Memory B cell (primary cell): Measurements from ENCODE around the gene ZNF516.
A peak's percentile ranks its signal among the peaks of the same experiment; 100 is the strongest.

Experiments used
- ATAC-seq: fragments of 150-1000 bp; cut with Tn5 transposase; 2 replicates; pipeline ENCODE4 v1.10.0; 2021; ENCODE audit warnings: low read depth, mild to moderate bottlenecking, moderate library complexity
- DNase-seq, 2 donors: peaks; one replicate each; pipeline ENCODE4 v3.0.0; 2022; ENCODE audit warnings: low spot score in 2 of 2
- H3K27ac Mint-ChIP-seq: one replicate; pipeline ENCODE4 v1.8.0; 2022; ENCODE audit warnings: mild to moderate bottlenecking, moderate library complexity, mixed read lengths
- H3K27me3 Mint-ChIP-seq: one replicate; pipeline ENCODE4 v1.8.0; 2022; ENCODE audit warnings: mixed read lengths
- H3K36me3 Mint-ChIP-seq: one replicate; pipeline ENCODE4 v1.8.0; 2022; ENCODE audit warnings: mild to moderate bottlenecking, mixed read lengths
- H3K4me1 Mint-ChIP-seq: one replicate; pipeline ENCODE4 v1.8.0; 2022; ENCODE audit warnings: mixed read lengths
- H3K4me3 Mint-ChIP-seq: one replicate; pipeline ENCODE4 v1.8.0; 2022; ENCODE audit warnings: mild to moderate bottlenecking, moderate library complexity, mixed read lengths
- H3K9me3 Mint-ChIP-seq: one replicate; pipeline ENCODE4 v1.8.0; 2022; ENCODE audit warnings: mixed read lengths

ZNF516 gene

DNA sequence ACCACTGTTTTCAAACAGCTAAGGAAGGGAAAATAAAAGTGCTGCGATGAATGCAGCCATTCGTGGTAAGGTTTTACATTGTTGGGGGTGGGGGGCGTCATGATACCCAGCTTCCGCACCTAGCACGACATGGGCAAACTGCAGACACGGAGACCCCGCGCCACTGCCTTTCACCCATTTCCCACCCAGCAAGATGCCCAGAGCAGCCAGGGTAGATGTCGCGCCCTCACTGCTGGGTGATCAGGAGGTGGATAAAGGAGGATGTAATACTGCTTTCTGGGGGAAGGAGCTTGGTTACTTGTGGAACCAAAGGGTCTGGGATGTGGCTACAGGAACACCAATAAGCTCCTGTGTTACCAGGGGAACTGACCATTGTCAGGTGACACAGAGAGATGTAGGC lies 138.4 kb downstream of the ZNF516 start:
- H3K36me3 Mint-ChIP-seq, result peaks cover 5% of the 10 kb centered on the region
- no peak for ATAC-seq
- no peak overlapping the region for H3K4me3 Mint-ChIP-seq
- H3K4me1 Mint-ChIP-seq, result no peaks in the 10 kb centered on the region
- no peak overlapping the region for H3K27ac Mint-ChIP-seq
- H3K27me3 Mint-ChIP-seq, result peaks cover 2% of the 10 kb centered on the region
- peaks cover 2% of the 10 kb centered on the region for H3K9me3 Mint-ChIP-seq
- DNase-seq, result no peak

DNA sequence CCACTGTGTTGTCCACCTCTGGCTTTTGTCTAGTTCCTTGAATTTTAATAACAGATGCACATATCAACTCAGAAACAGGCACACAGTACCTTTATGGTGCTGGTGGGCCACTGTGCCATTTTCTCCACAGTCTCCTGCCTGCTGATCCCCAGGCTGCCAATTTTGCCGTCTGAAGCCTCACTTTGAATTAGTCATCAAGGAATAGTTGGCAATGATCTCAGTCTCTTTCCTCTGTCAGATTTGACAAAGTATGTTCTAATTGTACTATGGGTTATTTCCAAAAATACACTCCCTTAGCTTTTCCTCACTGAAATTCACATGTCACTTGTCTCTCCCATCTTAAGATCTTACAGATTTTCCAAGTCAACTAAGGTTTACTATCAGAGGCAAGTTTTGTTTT lies 140.7 kb downstream of the ZNF516 start:
- Mint-ChIP-seq H3K4me1 (peaks cover 2% of the 10 kb centered on the region), H3K27me3 (peaks cover 2% of the 10 kb centered on the region), H3K4me3 (no peak overlapping the region), H3K27ac (no peak overlapping the region), H3K9me3 (peaks cover 2% of the 10 kb centered on the region), H3K36me3 (peaks cover 4% of the 10 kb centered on the region)
- ATAC-seq, result no peak
- DNase-seq, result no peak

DNA sequence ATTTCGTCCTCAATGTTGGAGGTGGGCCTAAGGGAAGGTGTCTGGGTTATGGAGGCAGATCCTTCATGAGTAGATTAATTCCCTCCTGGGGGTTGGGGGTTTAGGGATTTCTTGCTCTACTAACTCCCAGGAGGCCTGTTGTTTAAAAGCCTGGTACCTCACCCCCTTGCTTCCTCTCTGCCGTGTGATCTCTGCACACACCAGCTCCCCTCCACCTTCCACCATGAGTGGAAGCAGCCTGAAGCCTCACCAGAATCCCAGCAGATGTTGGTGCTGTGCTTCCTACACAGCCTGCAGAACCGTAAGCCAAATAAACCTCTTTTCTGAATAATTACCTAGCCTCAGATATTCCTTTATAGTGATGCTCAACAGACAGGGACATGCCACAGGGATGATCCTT lies 141.5 kb downstream of the ZNF516 start:
- H3K4me1 Mint-ChIP-seq, result peaks cover 7% of the 10 kb centered on the region
- peaks cover 2% of the 10 kb centered on the region for H3K9me3 Mint-ChIP-seq
- no peak overlapping the region for H3K4me3 Mint-ChIP-seq
- H3K27ac Mint-ChIP-seq, result no peak overlapping the region
- DNase-seq (no peak), ATAC-seq (no peak)
- peaks cover 4% of the 10 kb centered on the region for H3K27me3 Mint-ChIP-seq
- peaks cover 3% of the 10 kb centered on the region for H3K36me3 Mint-ChIP-seq

DNA sequence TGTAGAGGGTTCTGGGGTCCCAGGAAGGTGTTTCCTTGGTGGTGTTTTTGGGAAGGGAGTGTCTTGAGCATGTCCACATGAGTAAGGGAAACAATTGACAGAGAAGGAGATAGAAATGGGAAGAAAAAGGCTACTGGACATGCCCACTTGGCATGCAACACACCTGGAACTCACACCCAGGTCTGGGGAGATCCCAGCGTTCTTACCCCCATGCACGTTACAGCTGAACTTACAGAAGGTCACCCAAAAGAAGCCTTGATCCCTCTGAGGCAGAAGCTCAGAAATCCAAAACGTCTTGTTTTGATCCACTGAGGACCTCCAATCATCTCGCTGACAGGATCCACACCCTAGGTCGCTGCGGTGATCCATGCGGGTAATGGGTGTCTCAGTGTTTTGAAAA lies 142.0 kb downstream of the ZNF516 start:
- no peak overlapping the region for H3K27ac Mint-ChIP-seq
- peaks cover 5% of the 10 kb centered on the region for H3K27me3 Mint-ChIP-seq
- H3K4me1 Mint-ChIP-seq, result peaks cover 7% of the 10 kb centered on the region
- no peak for ATAC-seq
- DNase-seq, result no peak
- H3K4me3 Mint-ChIP-seq, result no peak overlapping the region
- peaks cover 2% of the 10 kb centered on the region for H3K9me3 Mint-ChIP-seq
- H3K36me3 Mint-ChIP-seq, result peaks cover 3% of the 10 kb centered on the region

DNA sequence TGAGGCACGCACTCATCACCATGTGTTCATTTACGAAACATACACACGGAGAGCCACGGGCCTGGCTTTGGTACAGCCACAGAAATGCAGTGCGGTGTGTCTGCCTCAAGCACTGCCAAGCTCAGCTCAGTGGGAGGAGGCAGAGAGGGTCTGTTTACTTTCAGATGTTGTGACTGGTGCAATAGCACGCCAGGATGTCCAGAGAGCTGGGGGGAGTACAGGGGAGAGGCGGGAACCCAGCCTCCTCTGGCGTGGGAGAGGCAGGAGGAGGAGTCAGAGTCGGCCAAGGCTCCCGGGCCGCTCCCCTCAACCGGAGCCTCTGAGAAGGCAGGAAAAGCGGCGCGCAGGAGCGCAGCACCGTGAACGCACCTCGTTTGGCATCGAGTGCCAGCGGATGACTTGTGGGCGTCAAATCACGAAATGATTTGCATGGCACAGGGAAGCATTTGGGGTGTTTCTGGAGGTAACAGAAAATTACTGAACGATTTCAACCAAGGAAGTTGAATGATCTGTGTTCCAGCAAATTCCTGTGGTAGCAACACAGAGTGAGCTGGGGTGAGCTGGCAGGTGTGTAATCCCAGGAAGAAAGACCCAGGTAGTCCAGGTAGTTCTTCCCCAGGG lies 143.0 kb downstream of the ZNF516 start:
- DNase-seq (no peak), ATAC-seq (no peak)
- Mint-ChIP-seq H3K9me3 (peaks cover 2% of the 10 kb centered on the region), H3K4me1 (peaks cover 7% of the 10 kb centered on the region), H3K27me3 (peaks cover 8% of the 10 kb centered on the region), H3K36me3 (peaks cover 3% of the 10 kb centered on the region), H3K4me3 (no peak overlapping the region), H3K27ac (no peak overlapping the region)

DNA sequence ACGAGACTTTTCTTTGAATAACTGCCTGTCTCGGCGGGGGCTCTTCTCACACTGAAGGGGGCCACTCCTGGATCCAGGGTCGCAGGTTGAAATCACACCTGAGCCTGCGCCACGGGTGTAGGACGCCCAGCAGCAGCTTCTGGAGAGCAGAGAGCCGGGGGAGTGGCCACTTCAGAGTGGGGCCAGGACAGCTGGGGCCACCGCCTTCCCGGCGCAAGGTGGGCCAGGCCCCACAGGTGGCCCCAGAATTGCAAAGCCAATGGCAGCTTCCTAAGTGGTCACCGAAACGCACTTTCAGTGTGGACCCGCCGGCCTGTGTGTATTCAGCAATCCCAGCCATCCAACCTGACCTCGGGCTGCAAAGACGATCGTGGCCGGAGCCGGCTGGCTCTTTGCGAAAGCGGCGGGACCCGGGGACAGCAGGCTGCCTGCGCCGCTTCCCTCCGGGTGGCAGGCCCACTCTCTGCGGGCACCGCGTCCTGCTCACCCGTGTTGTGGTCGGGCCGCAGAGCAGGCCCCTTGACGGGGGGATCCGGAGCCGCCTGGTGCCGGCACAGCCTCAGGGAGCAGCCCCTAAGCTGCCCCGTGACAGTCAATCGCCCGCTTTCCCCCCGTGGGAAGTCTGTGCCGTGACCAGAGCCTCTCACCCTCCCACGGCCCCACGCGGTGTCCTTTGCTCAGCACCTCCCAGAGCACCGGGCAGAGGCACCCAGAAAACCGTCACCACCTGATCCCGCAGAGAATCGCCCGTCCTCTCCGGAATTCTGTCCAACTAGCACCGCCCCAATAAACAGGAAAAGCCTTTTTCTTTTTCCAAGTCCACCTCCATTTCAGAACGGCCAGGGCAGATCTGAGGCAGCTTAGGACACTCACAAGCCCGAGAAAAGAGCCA lies 144.7 kb downstream of the ZNF516 start:
- Mint-ChIP-seq H3K4me3 (no peak overlapping the region), H3K4me1 (peaks cover 7% of the 10 kb centered on the region), H3K36me3 (no peaks in the 10 kb centered on the region), H3K27me3 (peaks cover 8% of the 10 kb centered on the region), H3K27ac (no peak overlapping the region), H3K9me3 (peaks cover 2% of the 10 kb centered on the region)
- ATAC-seq (no peak), DNase-seq (no peak)

DNA sequence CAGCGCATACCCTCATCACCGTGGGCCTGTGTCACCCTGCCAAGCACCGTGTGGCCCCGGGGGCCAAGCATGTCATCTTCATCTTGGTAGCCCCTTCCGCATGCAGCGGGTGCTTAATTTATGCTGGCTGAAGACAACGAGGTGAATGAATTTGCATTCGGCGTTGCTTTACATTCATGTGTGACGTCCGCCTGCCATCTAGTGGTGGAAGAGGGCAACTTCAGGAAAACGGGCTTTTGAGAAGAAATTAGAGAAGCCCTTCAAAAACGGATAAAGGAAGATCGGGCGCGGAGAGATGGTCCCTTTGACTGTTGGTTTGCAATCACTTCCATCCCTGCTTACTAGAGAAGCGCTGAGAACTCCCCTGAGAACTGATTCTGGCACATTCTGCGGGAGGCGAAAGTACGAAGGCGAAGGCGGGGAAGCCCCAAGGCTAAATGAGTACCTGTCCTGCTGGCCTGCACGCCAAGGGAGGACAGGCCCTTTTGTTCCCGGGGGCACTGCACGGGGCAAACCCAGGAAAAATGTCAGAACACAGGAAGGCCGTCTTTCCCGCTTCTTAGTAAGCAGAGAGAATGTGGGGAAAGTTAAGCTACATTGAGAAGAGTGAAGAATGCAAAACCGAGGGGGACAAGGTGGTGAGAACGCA lies 145.9 kb downstream of the ZNF516 start:
- peaks cover 7% of the 10 kb centered on the region for H3K4me1 Mint-ChIP-seq
- no peak overlapping the region for H3K27ac Mint-ChIP-seq
- no peaks in the 10 kb centered on the region for H3K36me3 Mint-ChIP-seq
- H3K27me3 Mint-ChIP-seq, result peaks cover 8% of the 10 kb centered on the region
- no peak overlapping the region for H3K4me3 Mint-ChIP-seq
- ATAC-seq (peak; percentile 43), DNase-seq (peak; percentile 54 to 60)
- peaks cover 2% of the 10 kb centered on the region for H3K9me3 Mint-ChIP-seq

DNA sequence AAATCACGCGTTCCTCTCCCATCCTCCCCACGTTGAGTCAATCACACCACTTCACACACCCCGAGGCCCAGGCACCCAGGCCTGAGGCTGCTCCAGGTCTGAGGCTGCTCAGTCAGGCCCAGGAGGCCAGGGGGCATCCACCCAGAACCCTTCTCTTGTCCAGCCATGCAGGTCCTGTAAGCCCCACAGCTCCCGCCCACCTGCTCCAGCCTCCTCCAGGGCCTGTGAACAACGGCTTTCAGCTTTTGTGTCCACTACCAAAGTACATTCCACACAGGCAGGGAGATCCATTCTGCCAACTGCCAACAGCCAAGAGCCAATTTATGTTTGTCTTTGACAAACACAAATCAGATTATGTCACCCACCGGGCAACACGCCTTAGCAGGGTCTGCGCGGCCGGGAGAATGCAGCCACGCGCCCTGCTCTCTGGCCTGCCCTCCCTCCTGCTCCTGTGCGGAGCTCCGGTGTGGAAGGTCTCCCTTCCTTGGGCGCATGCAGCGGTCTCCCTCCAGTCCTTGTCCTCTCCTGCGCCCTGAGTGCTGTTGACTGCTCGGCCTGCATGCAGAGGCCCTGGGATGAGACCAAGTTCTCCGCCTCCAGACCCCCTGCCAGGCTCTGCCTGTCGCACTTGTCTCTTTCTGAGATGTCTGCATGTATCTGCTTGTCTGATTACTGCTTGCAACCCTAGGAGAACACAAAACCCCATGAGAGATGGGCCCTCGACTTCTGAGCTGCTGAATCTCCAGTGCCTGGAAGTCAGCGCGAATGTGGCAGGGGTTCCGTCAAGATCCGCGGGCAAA lies 146.6 kb downstream of the ZNF516 start:
- H3K4me3 Mint-ChIP-seq, result no peak overlapping the region
- no peak overlapping the region for H3K27ac Mint-ChIP-seq
- ATAC-seq (no peak), DNase-seq (no peak)
- peaks cover 7% of the 10 kb centered on the region for H3K4me1 Mint-ChIP-seq
- peaks cover 8% of the 10 kb centered on the region for H3K27me3 Mint-ChIP-seq
- H3K9me3 Mint-ChIP-seq, result peaks cover 2% of the 10 kb centered on the region
- H3K36me3 Mint-ChIP-seq, result no peaks in the 10 kb centered on the region

DNA sequence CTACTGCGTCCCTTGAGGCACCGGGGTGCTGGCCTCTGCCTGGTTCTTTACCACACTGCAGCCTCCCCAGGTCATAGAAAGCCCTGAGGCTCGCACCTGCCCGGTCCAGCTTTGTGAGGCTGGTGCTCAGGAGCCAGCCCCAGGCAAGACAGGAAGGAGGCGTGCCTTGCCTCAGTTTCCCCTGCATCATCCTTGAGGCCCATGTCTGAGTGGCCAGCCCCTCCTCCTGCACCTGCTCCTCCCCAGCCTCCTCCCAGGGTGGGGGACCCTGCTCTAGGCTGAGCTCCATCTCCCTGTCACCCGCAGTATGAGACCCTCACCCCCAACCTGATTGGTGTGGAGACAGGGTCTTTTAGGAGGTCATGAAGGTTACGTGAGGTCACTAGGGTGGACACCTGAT lies 147.7 kb downstream of the ZNF516 start:
- no peak overlapping the region for H3K4me3 Mint-ChIP-seq
- no peaks in the 10 kb centered on the region for H3K36me3 Mint-ChIP-seq
- no peak for DNase-seq
- no peak for ATAC-seq
- peaks cover 7% of the 10 kb centered on the region for H3K4me1 Mint-ChIP-seq
- H3K9me3 Mint-ChIP-seq, result no peaks in the 10 kb centered on the region
- no peak overlapping the region for H3K27ac Mint-ChIP-seq
- peaks cover 6% of the 10 kb centered on the region for H3K27me3 Mint-ChIP-seq

DNA sequence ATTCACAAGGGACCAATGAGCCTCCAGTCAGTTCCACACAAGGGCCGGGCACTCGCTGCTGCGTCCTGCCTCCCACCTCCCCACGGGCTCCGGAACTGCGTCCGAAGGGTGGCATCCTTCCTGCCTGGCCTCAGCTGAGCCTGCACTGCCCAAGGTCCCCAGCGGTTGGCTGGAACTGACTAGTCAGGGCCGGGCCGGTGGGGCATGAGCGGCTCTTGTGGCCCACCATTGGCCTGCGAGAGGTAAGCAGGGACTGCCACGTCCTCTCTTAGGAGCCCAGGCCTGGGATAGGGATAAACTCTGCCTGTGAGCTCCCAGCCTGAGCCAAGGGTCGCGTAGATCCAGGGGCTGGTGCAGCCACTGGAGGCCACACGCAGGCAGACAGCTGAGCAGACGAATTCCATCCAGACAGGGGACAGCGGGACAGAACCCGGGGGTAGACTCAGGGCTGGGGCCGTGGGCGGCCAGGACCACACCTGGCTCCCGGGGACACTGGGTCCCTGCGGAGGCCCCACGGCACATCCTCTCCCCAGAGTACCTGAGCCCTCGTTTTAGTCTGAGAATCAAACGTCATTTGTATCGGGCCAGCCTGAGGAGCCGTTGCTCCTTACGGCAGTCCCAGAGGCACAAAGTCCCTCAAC lies 148.4 kb downstream of the ZNF516 start:
- no peak for ATAC-seq
- Mint-ChIP-seq H3K4me1 (peaks cover 7% of the 10 kb centered on the region), H3K27ac (no peak overlapping the region)

DNA sequence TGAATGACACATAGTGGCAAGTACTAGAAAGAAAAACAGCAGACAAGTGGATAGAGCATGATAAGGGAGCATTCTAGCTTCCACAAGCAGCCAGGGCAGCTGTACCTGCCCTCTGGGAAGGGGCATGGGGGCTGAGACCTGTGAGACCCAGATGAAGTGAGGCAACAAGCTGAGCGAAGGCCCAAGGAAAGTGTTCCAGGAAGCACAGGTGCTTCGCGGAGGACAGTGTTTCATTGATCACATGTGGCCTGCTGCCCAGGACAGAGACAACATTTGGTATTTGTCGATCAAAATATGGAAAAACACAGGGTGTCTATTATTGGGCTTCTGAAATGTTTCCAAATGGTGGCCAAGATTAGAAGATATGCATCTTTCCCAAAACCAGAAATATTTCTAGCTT lies 149.1 kb downstream of the ZNF516 start:
- ATAC-seq, result no peak
- Mint-ChIP-seq H3K4me1 (peaks cover 7% of the 10 kb centered on the region), H3K36me3 (no peaks in the 10 kb centered on the region), H3K27me3 (peaks cover 6% of the 10 kb centered on the region), H3K4me3 (no peak overlapping the region), H3K27ac (no peak overlapping the region), H3K9me3 (peaks cover under 1% of the 10 kb centered on the region)
- no peak for DNase-seq

More for the DNA sequence above, 148.4 kb downstream of the ZNF516 start:
- Mint-ChIP-seq H3K27me3 (peaks cover 6% of the 10 kb centered on the region), H3K4me3 (no peak overlapping the region), H3K36me3 (no peaks in the 10 kb centered on the region), H3K9me3 (no peaks in the 10 kb centered on the region)
- no peak for DNase-seq

DNA sequence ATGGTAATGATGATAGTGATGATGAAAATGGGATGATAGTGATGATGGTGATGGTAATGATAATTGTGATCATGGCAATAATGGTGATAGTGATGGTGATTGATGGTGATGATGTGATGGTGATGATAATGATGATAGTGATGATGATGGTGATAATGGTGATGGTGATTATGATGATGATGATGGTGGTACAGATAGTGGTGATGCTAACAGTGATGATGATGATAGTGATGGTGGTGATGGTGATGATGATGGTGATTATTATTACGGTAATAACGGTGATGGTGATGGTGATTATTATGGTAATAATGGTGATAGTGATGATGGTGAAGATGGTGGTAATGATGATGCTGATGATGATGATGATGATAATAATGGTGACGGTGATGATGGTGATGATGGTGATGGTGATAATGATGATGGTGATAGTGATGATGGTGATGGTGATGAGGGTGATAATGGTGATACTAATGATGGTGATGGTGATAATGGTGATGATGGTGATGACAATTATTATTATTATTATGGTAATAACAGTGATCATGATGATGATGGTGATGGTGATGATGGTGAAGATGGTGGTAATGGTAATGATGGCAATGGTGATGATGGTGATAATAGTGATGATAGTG lies 151.0 kb downstream of the ZNF516 start:
- no peak overlapping the region for H3K27ac Mint-ChIP-seq
- ATAC-seq (no peak), DNase-seq (no peak)
- no peak overlapping the region for H3K4me3 Mint-ChIP-seq
- peaks cover 4% of the 10 kb centered on the region for H3K27me3 Mint-ChIP-seq
- H3K9me3 Mint-ChIP-seq, result peaks cover 2% of the 10 kb centered on the region
- peaks cover 2% of the 10 kb centered on the region for H3K4me1 Mint-ChIP-seq
- no peaks in the 10 kb centered on the region for H3K36me3 Mint-ChIP-seq

DNA sequence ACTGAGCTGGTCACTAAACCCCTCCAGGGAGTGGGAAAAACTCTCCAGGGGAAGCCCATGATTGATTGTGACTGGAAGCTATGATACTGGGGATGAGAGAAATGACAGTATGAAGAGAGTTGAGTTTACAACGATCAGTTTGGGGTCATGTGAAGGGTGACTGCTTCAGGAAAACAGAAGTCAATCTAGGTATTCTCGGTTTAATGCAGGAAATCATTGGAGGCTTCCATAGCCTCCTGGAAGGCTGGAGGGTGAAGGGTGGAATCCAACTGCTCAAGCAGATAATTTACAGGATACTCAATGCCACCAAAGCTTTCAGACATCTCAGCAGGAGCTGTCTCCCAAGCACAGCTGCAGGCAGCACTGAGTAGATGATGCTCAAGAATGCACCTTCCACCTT lies 154.6 kb downstream of the ZNF516 start:
- H3K27ac Mint-ChIP-seq, result no peak overlapping the region
- no peaks in the 10 kb centered on the region for H3K4me1 Mint-ChIP-seq
- no peak for ATAC-seq
- DNase-seq, result no peak
- H3K36me3 Mint-ChIP-seq, result no peaks in the 10 kb centered on the region
- H3K4me3 Mint-ChIP-seq, result no peak overlapping the region
- H3K9me3 Mint-ChIP-seq, result peaks cover 2% of the 10 kb centered on the region
- H3K27me3 Mint-ChIP-seq, result peaks cover 1% of the 10 kb centered on the region
